A673 (cell line): ENCODE results near the gene BABAM2. TPM values are rescaled to one million over a fixed set of nuclear protein-coding genes. Genes with fewer than 3 reads are reported as not detected.

ENCODE experiments used
- BruUV-seq: library from RNA; stranded (reverse); fragments of 400-500 nt; replicated peaks from 2 replicates; lab custom pipeline; 2021; lab: Mats Ljungman, UMichigan
- CTCF ChIA-PET: fragments of 300-600 bp; sonication (Branson Sonifier 250); formaldehyde crosslinking; loops from one replicate; lab custom pipeline; 2022; ENCODE audit warnings: antibody characterized with exemption; lab: Charles Lee
- POLR2A ChIA-PET: fragments of 300-600 bp; sonication (Branson Sonifier 250); formaldehyde crosslinking; loops from one replicate; lab custom pipeline; 2022; ENCODE audit warnings: antibody characterized with exemption; ENCODE audit not compliant: low non-redundant PET; lab: Charles Lee
- DNase-seq: peaks from one replicate; pipeline ENCODE4 v3.0.0-alpha.2; 2015; ENCODE audit warnings: low spot score
- H3K27ac ChIP-seq: fragments of 200-600 bp; sonication (generic); 2 replicates; pipeline ENCODE4 v1.5.1; 2016; ENCODE audit warnings: mixed run types, low read depth, mild to moderate bottlenecking, mixed read lengths, antibody characterized with exemption, low read length; ENCODE audit not compliant: poor library complexity, severe bottlenecking
- H3K27me3 ChIP-seq: fragments of 200-600 bp; sonication (generic); replicated peaks from 2 replicates; pipeline ENCODE4 v1.6.1; 2017; ENCODE audit warnings: mixed run types, low read depth, mild to moderate bottlenecking, mixed read lengths, antibody characterized with exemption, low read length; ENCODE audit not compliant: insufficient read depth, poor library complexity
- H3K36me3 ChIP-seq: fragments of 200-600 bp; sonication (generic); 2 replicates; pipeline ENCODE4 v1.6.1; 2016; ENCODE audit warnings: mixed run types, mild to moderate bottlenecking, mixed read lengths, antibody characterized with exemption, low read length; ENCODE audit not compliant: insufficient read depth, poor library complexity, severe bottlenecking
- H3K4me1 ChIP-seq: fragments of 200-600 bp; sonication (generic); 2 replicates; pipeline ENCODE4 v1.6.1; 2017; ENCODE audit warnings: mixed run types, mild to moderate bottlenecking, mixed read lengths, antibody characterized with exemption, low read length; ENCODE audit not compliant: insufficient read depth, poor library complexity, severe bottlenecking
- H3K4me3 ChIP-seq: fragments of 200-600 bp; sonication (generic); 2 replicates; pipeline ENCODE4 v1.5.1; 2016; ENCODE audit warnings: low read depth, mixed run types, mild to moderate bottlenecking, mixed read lengths, low read length; ENCODE audit not compliant: poor library complexity, severe bottlenecking
- H3K9me3 ChIP-seq: fragments of 200-600 bp; sonication (generic); 2 replicates; pipeline ENCODE4 v1.6.1; 2016; ENCODE audit warnings: mixed run types, low read depth, mild to moderate bottlenecking, mixed read lengths, antibody characterized with exemption, low read length; ENCODE audit not compliant: poor library complexity, severe bottlenecking
- EZH2 ChIP-seq: fragments of 200-600 bp; sonication (generic); IDR thresholded peaks from 2 replicates; pipeline ENCODE4 v1.6.1; 2017; ENCODE audit warnings: borderline replicate concordance, low read depth, mild to moderate bottlenecking, mixed read lengths, antibody characterized with exemption, low read length; ENCODE audit not compliant: poor library complexity, severe bottlenecking
- intact Hi-C: fragments of 100-400 bp; cut with micrococcal nuclease; formaldehyde crosslinking; loops from one replicate; pipeline ENCODE4 v1.10.0; 2022; ENCODE audit not compliant: unreplicated experiment
- total RNA-seq: library from RNA; stranded (reverse); gene quantifications from 2 replicates; pipeline ENCODE4 v1.2.3, GENCODE V29; 2021
- TF ChIP-seq, protein P1 (sequence below): fragments of 300-800, 200-600 bp; sonication (generic); conservative IDR thresholded peaks from 2 replicates; pipeline ENCODE4 v1.5.1; 2017; ENCODE audit warnings: low read depth, mild to moderate bottlenecking, antibody characterized with exemption, low read length, moderate library complexity, mixed read lengths

The BABAM2 gene
- total RNA-seq, 1 experiment from 2014 or later = 21.8 TPM

- TF ChIP-seq, protein P1, sequence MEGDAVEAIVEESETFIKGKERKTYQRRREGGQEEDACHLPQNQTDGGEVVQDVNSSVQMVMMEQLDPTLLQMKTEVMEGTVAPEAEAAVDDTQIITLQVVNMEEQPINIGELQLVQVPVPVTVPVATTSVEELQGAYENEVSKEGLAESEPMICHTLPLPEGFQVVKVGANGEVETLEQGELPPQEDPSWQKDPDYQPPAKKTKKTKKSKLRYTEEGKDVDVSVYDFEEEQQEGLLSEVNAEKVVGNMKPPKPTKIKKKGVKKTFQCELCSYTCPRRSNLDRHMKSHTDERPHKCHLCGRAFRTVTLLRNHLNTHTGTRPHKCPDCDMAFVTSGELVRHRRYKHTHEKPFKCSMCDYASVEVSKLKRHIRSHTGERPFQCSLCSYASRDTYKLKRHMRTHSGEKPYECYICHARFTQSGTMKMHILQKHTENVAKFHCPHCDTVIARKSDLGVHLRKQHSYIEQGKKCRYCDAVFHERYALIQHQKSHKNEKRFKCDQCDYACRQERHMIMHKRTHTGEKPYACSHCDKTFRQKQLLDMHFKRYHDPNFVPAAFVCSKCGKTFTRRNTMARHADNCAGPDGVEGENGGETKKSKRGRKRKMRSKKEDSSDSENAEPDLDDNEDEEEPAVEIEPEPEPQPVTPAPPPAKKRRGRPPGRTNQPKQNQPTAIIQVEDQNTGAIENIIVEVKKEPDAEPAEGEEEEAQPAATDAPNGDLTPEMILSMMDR = no peak
- TF ChIP-seq EZH2 = no peak
- BruUV-seq = no TSS peak
- Histone ChIP-seq H3K36me3 (no peaks in the 10 kb centered on the region), H3K27me3 (no peaks in the 10 kb centered on the region), H3K4me1 (no peaks in the 10 kb centered on the region), H3K9me3 (peaks cover 13% of the 10 kb centered on the region), H3K27ac (no peak overlapping the region), H3K4me3 (no peak overlapping the region)
- intact Hi-C loops = no loop called here
- no peak for DNase-seq
- ChIA-PET CTCF (no interaction called here), POLR2A (no interaction called here)
Observed at GRCh38 chr2:28178946-28179345, 288.4 kb downstream of the BABAM2 start.

DNA sequence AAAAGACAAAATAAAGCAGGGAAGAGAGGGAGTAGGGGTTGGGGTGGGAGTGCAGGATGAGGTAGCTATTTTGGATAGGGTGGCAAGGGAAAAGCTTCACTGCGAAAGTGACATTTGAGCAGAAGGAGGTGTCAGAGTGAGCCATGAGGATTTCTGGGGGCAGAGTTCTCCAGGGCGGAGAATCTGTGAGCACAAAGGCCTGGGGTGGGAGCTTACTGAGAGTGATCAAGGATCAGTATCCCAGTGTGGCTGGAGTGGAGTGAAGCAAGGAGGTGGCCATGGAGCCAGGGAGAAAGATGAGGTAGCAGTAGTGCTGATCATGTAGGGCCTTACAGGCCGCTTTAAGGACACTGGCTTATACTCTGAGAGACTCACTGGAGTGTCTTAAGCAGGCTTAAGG, 291.3 kb downstream of the BABAM2 start:
- ChIA-PET POLR2A (no interaction called here), CTCF (no interaction called here)
- Histone ChIP-seq H3K9me3 (peaks cover 9% of the 10 kb centered on the region), H3K36me3 (no peaks in the 10 kb centered on the region), H3K4me1 (no peaks in the 10 kb centered on the region), H3K27me3 (no peaks in the 10 kb centered on the region), H3K4me3 (no peak overlapping the region), H3K27ac (no peak overlapping the region)
- BruUV-seq = no TSS peak
- TF ChIP-seq EZH2 = no peak
- TF ChIP-seq, protein P1 = no peak
- intact Hi-C loops = no loop called here
- no peak for DNase-seq

DNA sequence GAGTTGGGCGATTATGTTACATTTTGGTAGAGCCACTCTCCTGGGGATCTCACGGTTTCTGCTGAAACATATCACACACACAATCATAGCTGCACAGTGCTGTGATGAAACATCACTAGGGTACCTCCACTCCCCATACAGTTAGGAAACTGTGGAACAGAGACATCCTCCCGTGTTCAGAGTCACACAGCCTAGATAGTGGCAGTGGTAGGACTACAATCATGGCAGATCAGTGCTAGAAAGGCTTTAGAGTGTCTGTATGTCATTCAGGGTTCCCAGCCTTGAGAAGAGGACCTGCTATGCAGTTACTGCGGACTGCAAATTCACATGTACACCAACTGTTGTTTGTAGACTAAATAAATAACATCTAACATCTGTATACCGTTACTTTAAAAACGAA, 291.8 kb downstream of the BABAM2 start:
- Histone ChIP-seq H3K27me3 (no peaks in the 10 kb centered on the region), H3K4me1 (no peaks in the 10 kb centered on the region), H3K36me3 (no peaks in the 10 kb centered on the region), H3K4me3 (no peak overlapping the region), H3K9me3 (peaks cover 4% of the 10 kb centered on the region), H3K27ac (no peak overlapping the region)
- BruUV-seq = no TSS peak
- TF ChIP-seq, protein P1 = no peak
- TF ChIP-seq EZH2 = no peak
- no peak for DNase-seq
- intact Hi-C loops = no loop called here
- ChIA-PET POLR2A (no interaction called here), CTCF (no interaction called here)
